Thyroid gland (tissue), 4 donors: ENCODE data around the gene NXN.
"Not testable (repeated sequence)": the region's sequence is repeated elsewhere in the genome, so short reads cannot be mapped to it uniquely, and the experiment has no call there.

Experiments used
- CTCF ChIP-seq, 6 experiments: fragments of 200-600 bp in 3 of 6; fragments of 450-650 bp in 3 of 6; sonication (generic) in 3 of 6; IDR thresholded peaks; one replicate each; pipeline ENCODE4 v1.5.1; 2016 to 2019; ENCODE audit warnings: antibody characterized with exemption in 6 of 6, mild to moderate bottlenecking in 2 of 6, inconsistent platforms in 1 of 6, moderate library complexity in 1 of 6
- POLR2A ChIP-seq, 2 donors: fragments of 450-650 bp; IDR thresholded peaks; one replicate each; pipeline ENCODE4 v1.6.1; 2017; ENCODE audit warnings: antibody characterized with exemption in 2 of 2, mild to moderate bottlenecking in 2 of 2, moderate library complexity in 1 of 2

DNA sequence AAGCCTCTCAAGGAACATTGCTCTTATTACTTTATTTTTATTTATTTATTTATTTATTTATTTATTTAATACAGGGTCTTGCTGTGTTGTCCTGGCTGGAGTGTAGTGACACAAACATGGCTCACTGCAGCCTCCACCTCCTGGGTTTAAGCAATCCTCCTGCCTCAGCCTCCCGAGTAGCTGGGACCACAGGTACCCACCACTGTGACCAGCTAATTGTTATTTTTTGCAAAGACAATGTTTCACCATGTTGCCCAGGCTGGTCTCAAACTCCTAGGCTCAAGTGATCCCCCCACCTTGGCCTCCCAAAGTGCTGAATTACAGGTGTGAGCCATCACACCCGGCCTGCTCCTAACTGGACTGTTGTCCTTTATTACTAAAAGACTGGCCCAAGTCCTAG is 4.8 kb downstream of the NXN start:
- TF ChIP-seq CTCF, POLR2A (IDR thresholded peaks at IDR 0.05): not testable (repeated sequence)
